GM23248 (cell line): ENCODE measurements around the gene DNAAF5.

Experiments used
- EZH2 ChIP-seq: fragments of 200-600 bp; sonication (generic); IDR thresholded peaks from 2 replicates; pipeline ENCODE4 v1.6.1; 2018; ENCODE audit warnings: antibody characterized with exemption, mild to moderate bottlenecking; ENCODE audit not compliant: insufficient read depth, poor library complexity, severe bottlenecking
- EZH2phosphoT487 ChIP-seq: fragments of 200-600 bp; sonication (generic); IDR thresholded peaks from 2 replicates; pipeline ENCODE4 v1.6.1; 2018; ENCODE audit warnings: antibody characterized with exemption, moderate library complexity, mild to moderate bottlenecking, low read depth; ENCODE audit not compliant: insufficient read depth

GRCh38 chr7:783556-784490, 57.3 kb downstream of the DNAAF5 start:
- TF ChIP-seq EZH2phosphoT487 (no peak), EZH2 (no peak)
